ENCODE measurements around the gene LY9. TPM values are rescaled to one million over a fixed set of nuclear protein-coding genes. Genes with fewer than 3 reads are reported as not detected.

The LY9 gene
- total RNA-seq, 1 experiment from 2014 or later = not detected

- Histone ChIP-seq H3K4me2 (ENCODE audit: low read length) (no peak overlapping the region), H3K4me1 (ENCODE audit: insufficient read depth, low read length) (no peaks in the 10 kb centered on the region), H3K9me2 (replicated peaks; ENCODE audit: low read length) (no peaks in the 10 kb centered on the region), H3K9ac (ENCODE audit: low read length) (no peak overlapping the region), H2AFZ (ENCODE audit: low read length) (no peak overlapping the region), H3K27ac (ENCODE audit: low read length) (no peak overlapping the region), H3K36me3 (ENCODE audit: low read depth, low read length) (no peaks in the 10 kb centered on the region), H3K9me3 (ENCODE audit: low read length) (no peaks in the 10 kb centered on the region), H3F3A (ENCODE audit: low read length, unreplicated experiment) (no peaks in the 10 kb centered on the region), H3K79me2 (ENCODE audit: low read length) (no peaks in the 10 kb centered on the region), H3K4me3 (ENCODE audit: low read length) (no peak overlapping the region), H4K20me1 (ENCODE audit: low read length) (no peaks in the 10 kb centered on the region), H3K27me3 (ENCODE audit: low read length) (peaks cover 24% of the 10 kb centered on the region)
- POLR2A ChIA-PET (ENCODE audit: unreplicated experiment) = interaction anchor here (0.6 kb wide), 1 partner anchor 17 kb away, joined by 4 read pairs; no protein-coding TSS in a partner anchor
- intact Hi-C loops (cut with micrococcal nuclease) = no loop called here
- BruUV-seq (replicated peaks) = no TSS peak
- DNase-seq (no peak), ATAC-seq (no peak)
- TF ChIP-seq CTCF (conservative IDR thresholded peaks at IDR 0.05; ENCODE audit: low read depth, low read length) = no peak
- no peak for TF ChIP-seq EZH2 (IDR thresholded peaks at IDR 0.05; ENCODE audit: low read length, unreplicated experiment)
- no peak for TF ChIP-seq EZH2phosphoT487 (IDR thresholded peaks at IDR 0.05; ENCODE audit: borderline replicate concordance, low read length)
- CTCF ChIA-PET = no interaction called here
These were observed 39.8 kb upstream of the LY9 start for GRCh38 chr1:160755911-160756848.

GRCh38 chr1:160756849-160757201, 39.1 kb upstream of the LY9 start:
- Histone ChIP-seq H3K4me3 (ENCODE audit: low read length) (no peak overlapping the region), H3K4me1 (ENCODE audit: insufficient read depth, low read length) (no peaks in the 10 kb centered on the region), H3K9me3 (ENCODE audit: low read length) (no peaks in the 10 kb centered on the region), H3K9ac (ENCODE audit: low read length) (no peak overlapping the region), H4K20me1 (ENCODE audit: low read length) (no peaks in the 10 kb centered on the region), H3K4me2 (ENCODE audit: low read length) (no peak overlapping the region), H3K9me2 (replicated peaks; ENCODE audit: low read length) (no peaks in the 10 kb centered on the region), H3K27ac (ENCODE audit: low read length) (no peak overlapping the region), H3K36me3 (ENCODE audit: low read depth, low read length) (no peaks in the 10 kb centered on the region), H3K27me3 (ENCODE audit: low read length) (peaks cover 21% of the 10 kb centered on the region), H3K79me2 (ENCODE audit: low read length) (no peaks in the 10 kb centered on the region), H3F3A (ENCODE audit: low read length, unreplicated experiment) (no peaks in the 10 kb centered on the region), H2AFZ (ENCODE audit: low read length) (no peak overlapping the region)
- BruUV-seq (replicated peaks) = no TSS peak
- intact Hi-C loops (cut with micrococcal nuclease) = no loop called here
- CTCF ChIA-PET = no interaction called here
- DNase-seq = no peak
- ATAC-seq = no peak
- POLR2A ChIA-PET (ENCODE audit: unreplicated experiment) = interaction anchor here (0.6 kb wide), 1 partner anchor 16 kb away, joined by 4 read pairs; no protein-coding TSS in a partner anchor
- TF ChIP-seq EZH2phosphoT487 (IDR thresholded peaks at IDR 0.05; ENCODE audit: borderline replicate concordance, low read length) (no peak), EZH2 (IDR thresholded peaks at IDR 0.05; ENCODE audit: low read length, unreplicated experiment) (no peak), CTCF (conservative IDR thresholded peaks at IDR 0.05; ENCODE audit: low read depth, low read length) (no peak)

GRCh38 chr1:160758521-160758920, 37.5 kb upstream of the LY9 start:
- TF ChIP-seq CTCF (conservative IDR thresholded peaks at IDR 0.05; ENCODE audit: low read depth, low read length) (no peak), EZH2 (IDR thresholded peaks at IDR 0.05; ENCODE audit: low read length, unreplicated experiment) (no peak), EZH2phosphoT487 (IDR thresholded peaks at IDR 0.05; ENCODE audit: borderline replicate concordance, low read length) (no peak)
- Histone ChIP-seq H3K27ac (ENCODE audit: low read length) (no peak overlapping the region), H3K27me3 (ENCODE audit: low read length) (peaks cover 4% of the 10 kb centered on the region; the same call in 1 of the 2 replicates), H3K79me2 (ENCODE audit: low read length) (no peaks in the 10 kb centered on the region), H3K9me3 (ENCODE audit: low read length) (no peaks in the 10 kb centered on the region), H3K9me2 (replicated peaks; ENCODE audit: low read length) (no peaks in the 10 kb centered on the region), H3K4me1 (ENCODE audit: insufficient read depth, low read length) (no peaks in the 10 kb centered on the region), H3K4me2 (ENCODE audit: low read length) (no peak overlapping the region), H3K36me3 (ENCODE audit: low read depth, low read length) (no peaks in the 10 kb centered on the region), H2AFZ (ENCODE audit: low read length) (no peak overlapping the region), H4K20me1 (ENCODE audit: low read length) (no peaks in the 10 kb centered on the region), H3K9ac (ENCODE audit: low read length) (no peak overlapping the region), H3F3A (ENCODE audit: low read length, unreplicated experiment) (no peaks in the 10 kb centered on the region), H3K4me3 (ENCODE audit: low read length) (no peak overlapping the region)
- intact Hi-C loops (cut with micrococcal nuclease) = no loop called here
- CTCF ChIA-PET = no interaction called here
- ATAC-seq (no peak), DNase-seq (no peak)
- POLR2A ChIA-PET (ENCODE audit: unreplicated experiment) = no interaction called here
- BruUV-seq (replicated peaks) = no TSS peak
